Fibroblast of skin of scalp (primary cell): ENCODE measurements around the gene TGM1.
"Not testable (repeated sequence)": the region's sequence is repeated elsewhere in the genome, so short reads cannot be mapped to it uniquely, and the experiment has no call there.

ENCODE experiments used
- DNase-seq: peaks from one replicate; pipeline ENCODE4 v3.0.0-alpha.2; 2013

The TGM1 gene

DNA sequence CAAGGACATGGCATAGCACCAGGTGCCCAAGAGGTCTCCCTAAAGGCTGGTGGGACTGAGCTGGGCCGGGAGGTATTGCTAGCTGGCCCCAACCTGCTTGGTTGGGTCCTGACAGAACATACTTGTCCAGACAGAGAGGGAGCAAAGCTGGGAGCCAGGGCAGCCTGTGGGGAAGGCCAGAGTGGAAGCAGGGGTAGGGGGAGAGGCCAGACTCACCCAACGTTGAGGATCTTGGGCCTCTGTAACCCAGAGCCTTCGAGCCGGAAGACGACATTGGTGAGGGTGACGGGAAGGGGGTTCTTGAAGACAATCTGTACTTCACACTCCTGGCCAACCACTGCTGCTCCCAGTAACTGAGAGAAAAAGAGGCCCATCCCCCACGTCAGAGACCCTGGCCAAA, 9.0 kb downstream of the TGM1 start:
- DNase-seq, result no peak

DNA sequence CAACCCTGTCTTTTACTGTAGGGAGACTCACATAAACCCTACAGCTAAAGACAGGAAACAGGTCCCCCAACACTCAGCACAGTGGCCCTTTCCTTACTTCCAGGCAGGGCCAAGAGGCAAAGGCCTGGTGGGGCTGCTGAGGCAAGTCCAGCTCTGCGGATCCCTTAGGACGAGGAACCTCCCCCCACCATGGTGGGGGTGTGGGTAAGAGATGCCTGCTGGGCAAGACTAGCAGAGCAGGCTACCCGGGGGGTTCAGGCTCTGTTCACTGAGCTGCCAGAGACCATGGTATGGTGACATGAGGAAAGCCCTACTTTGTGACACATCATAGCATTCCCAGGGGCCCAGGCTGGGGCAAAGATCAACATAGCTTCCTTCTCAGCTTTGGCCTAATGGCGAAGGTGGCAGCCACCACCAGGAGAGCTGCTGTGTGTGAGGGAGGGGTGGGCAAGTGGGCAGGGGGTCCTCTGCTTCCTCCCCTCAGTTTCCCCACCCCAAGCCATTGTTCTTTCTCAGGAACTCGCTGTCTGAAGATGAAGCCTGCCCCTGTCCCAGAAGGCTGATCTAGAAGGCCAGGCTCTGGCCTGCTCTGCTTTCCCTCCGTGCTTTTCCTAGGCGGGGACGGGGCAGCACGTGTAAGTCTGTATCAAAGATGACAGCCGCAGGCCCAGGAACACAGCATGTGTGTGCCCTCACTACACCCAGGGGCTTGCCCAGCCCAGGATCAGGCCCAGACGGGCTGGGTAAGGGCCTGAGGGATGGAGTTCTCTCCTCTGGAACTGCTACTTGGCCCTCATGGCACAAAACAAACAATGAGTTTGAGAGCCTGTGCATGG, 10.5 kb downstream of the TGM1 start:
- DNase-seq, result no peak

DNA sequence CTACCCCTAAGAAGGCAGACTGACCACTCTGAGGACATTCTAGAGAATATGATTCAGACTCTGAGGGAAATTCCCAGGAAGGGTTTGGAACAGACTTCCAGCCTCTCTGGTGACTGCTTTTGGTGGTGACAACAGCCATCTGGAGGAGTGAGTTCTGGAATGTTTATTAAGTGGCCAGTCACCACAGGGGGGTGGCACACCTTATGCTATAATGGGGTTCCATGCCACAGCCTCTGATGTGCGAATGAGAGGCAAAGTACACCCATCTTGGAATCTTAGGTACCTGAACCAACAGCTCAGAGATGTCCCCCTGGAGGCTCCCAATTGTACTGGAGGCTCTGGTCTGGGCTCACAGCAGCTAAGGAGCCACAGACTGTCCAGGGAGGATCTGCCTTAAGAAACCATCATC, 11.1 kb downstream of the TGM1 start:
- DNase-seq, result peak; percentile 32

GRCh38 chr14:24250354-24250753, 12.6 kb downstream of the TGM1 start:
- DNase-seq, result no peak

DNA sequence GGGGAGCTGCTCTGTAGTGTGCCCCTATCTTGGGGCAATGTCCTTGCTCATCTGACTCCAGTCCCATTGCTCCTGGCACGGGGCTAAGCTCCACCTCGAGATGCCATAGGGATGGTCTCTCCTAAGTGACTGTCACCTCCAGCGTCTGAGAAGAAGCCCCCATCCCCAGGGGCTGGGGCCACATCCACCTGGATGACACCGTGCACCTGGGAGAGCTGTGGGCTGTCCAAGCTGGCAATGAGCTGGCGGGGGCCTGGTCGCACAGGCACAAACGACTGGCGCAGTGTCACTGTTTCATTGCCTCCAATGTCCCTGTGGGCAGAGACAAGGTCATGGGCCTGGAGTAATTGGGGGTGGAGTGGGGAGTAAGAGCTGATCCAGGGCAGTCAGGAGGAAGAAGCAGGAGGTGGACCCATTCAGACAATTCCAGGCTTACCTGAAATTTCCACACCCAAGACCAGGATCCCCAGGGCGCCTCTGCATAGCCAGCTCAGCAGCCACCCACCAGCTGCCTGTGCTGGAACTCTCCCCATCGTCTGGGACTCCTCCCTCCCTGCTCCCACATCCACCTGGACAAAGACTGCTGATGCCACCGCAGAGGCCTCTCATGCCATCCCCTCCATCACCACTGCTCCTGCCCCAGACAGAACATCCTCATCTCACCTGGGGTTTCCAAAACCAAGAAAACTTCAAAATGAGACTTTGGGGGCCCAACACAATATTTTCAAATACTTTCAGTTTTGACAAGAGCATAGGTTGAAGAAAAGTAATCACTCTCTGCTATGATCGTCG, 13.6 kb downstream of the TGM1 start:
- no peak for DNase-seq

DNA sequence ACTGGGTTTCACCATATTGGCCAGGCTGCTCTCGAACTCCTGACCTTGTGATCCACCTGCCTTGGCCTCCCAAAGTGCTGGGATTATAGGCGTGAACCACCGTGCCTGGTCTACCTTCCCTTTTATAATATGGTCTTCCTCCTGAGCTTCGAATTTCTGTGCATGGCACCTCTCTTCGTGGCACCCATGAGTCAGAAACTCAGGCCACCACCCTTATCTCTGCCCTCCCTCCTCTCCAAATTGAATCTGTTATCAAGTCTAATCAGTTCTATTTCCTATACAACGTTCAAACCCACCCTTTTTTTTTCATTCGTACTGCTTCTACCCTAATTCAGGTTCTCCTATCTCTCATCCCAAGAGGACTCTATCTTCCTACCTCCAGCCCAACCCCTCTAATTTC, 15.6 kb downstream of the TGM1 start:
- DNase-seq, result no peak

- DNase-seq, result no peak
Observed at GRCh38 chr14:24246765-24247212, 16.2 kb downstream of the TGM1 start.

- DNase-seq, result not testable (repeated sequence)
Observed at GRCh38 chr14:24245350-24245749, 17.6 kb downstream of the TGM1 start.

- DNase-seq, result no peak
Observed at GRCh38 chr14:24243336-24243836, 19.6 kb downstream of the TGM1 start.

DNA sequence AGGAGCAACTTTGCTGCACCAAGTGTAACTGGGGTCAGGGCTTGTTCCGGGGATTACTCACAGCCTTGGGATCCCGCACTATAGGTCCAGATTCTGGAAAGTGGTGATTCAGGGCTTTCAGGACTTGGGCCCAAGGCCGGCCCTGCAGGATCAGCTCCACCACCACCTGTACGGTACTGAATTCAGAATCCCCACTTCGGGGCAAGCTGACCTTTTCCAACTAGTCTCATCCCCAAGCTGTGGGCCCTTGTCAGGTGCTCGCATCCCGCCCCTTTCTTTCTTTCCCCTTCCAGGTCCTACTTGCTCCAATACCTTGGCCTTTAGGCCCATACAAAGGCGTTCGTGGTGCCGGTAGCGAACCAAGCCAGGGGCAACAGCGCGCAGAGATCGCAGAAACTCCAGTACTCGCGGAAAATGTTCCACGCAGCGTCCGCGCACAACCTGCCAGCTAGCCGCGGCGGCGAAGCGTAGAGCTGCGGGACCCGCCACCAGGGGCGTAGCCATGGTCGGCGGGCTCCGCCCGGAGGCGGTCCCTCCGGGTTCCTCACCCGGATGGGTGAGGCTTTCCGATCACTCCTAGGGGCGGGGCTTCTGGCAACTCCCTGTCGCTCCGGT, 21.0 kb downstream of the TGM1 start:
- DNase-seq, result peak; percentile 92

GRCh38 chr14:24240110-24240918, 22.7 kb downstream of the TGM1 start:
- DNase-seq, result no peak

DNA sequence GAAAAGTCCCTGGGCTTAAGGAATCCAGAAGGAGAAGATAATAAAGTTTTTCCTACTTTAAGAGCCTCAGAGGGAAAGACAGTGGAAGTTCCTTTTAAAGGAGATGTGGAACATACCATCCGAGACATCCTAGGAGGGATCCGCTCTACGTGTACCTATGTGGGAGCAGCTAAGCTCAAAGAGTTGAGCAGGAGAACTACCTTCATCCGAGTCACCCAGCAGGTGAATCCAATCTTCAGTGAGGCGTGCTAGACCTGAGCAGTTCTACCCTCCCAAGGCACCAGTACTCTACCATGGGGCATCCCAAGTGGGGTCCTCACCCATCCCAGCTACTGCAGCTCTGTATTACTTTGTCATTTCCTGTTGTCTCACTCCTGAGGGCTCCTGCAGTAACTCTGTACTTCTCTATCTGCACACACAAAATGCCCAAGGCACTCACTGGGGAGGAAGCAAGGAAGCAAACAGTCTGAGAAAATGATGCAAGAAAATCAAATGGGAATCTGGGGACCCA, 24.4 kb downstream of the TGM1 start:
- DNase-seq, result no peak

GRCh38 chr14:24238123-24238522, 24.9 kb downstream of the TGM1 start:
- DNase-seq, result no peak

- DNase-seq, result no peak
Observed at GRCh38 chr14:24237463-24237955, 25.5 kb downstream of the TGM1 start.

DNA sequence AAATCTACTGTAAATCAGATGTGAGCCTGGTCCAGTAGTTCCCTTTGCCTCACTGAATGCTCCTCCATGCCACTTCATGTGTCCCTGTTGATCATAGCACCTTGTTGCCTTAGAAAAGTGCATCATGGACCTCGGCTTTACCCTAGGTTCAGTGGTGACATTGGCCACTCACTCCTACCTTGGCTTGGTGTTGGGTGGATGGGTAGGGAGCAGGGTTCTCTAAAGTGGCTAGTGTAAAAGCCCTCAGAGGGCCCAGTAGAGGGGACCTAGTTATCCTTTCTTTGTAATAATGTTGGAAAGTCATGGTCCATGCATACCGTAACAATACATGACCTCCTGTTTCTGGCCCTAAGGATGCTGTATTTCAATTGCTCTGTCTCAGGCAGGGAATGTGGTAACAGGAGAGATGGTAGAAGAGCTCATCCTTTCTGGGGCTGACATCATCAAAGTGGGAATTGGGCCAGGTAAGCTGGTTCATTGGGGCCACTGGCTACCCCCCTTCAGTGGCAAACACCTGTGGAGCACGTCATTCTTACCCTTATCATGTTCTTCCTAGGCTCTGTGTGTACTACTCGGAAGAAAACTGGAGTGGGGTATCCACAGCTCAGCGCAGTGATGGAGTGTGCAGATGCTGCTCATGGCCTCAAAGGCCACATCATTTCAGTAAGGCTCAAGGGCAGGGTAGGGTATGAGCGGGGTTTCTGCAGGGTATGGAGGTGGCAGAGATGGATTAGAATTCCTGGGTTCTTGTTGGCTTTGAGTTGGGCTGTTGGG, 26.1 kb downstream of the TGM1 start:
- DNase-seq, result no peak

DNA sequence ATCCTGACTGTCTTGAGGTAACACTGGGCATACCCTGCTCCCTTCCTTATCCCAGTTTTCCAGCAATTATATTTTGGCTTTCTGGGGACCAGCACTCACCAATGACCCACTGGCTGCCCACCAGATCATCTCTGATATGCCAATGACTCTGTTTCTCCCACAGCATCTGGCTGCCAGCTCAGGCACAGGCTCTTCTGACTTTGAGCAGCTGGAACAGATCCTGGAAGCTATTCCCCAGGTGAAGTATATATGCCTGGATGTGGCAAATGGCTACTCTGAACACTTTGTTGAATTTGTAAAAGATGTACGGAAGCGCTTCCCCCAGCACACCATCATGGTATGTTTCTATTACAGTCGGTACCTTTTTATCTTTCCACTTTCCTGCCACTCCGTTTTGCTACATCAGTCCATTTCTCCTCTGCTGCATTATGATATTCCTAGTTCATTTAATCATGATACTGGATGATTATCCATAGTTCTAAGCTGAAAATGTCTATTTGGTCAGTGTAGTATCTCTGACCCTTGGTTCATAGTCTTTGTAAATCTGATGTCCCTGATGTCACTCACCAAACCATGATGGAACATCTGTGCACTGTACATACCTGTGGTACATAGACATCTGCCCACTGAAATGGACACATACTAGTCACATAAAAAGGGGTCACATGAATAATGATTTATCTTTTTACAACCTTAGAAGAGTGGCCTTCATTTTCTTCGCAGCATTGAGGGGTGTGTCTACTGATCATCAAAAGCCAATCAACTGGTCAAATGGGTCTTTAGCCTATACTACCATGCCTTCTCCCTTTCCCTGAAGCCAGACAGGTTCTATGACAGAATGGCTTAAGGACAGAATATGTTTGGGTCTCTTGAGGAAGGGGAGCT, 26.9 kb downstream of the TGM1 start:
- no peak for DNase-seq

GRCh38 chr14:24234095-24235005, 28.6 kb downstream of the TGM1 start:
- no peak for DNase-seq

GRCh38 chr14:24233538-24233866, 29.5 kb downstream of the TGM1 start:
- no peak for DNase-seq
